ENCODE results near the gene MEP1A. TPM values are rescaled to one million over a fixed set of nuclear protein-coding genes. Genes with fewer than 3 reads are reported as not detected.
"Not testable (repeated sequence)": the region's sequence is repeated elsewhere in the genome, so short reads cannot be mapped to it uniquely, and the experiment has no call there.

The MEP1A gene
- 2.6 and 4.1 TPM in 2 replicates for total RNA-seq
- long read RNA-seq, transcript MEP1A-201 (14 exons, 2,892 nt), result major isoform, 5 of 7 reads
- long read RNA-seq, partial matches to known transcripts, result 1 of 7 reads
- long read RNA-seq, other reads (novel, unspliced or antisense), result 1 of 7 reads

GRCh38 chr6:46793138-46793537 lies at the start of gene MEP1A:
TSS of gene MEP1A (plus strand) at chr6:46793389. CDS start at chr6:46793399, 10 bp downstream.
- H3K4me1 Mint-ChIP-seq (ENCODE audit: low read depth), result peaks cover 25% of the 10 kb centered on the region
- no peak within 1 kb of the TSS for H3K27ac Mint-ChIP-seq
- no peak for TF ChIP-seq CTCF (IDR thresholded peaks at IDR 0.05; ENCODE audit: unreplicated experiment)
- H3K9me3 Mint-ChIP-seq (ENCODE audit: low read depth), result no peaks in the 10 kb centered on the region
- no peak for DNase-seq (ENCODE audit: low spot score, unreplicated experiment)
- no peaks in the 10 kb centered on the region for H3K36me3 Mint-ChIP-seq (ENCODE audit: insufficient read depth)
- H3K27me3 Mint-ChIP-seq, result peaks cover 27% of the 10 kb centered on the region
- H3K4me3 Mint-ChIP-seq (ENCODE audit: low read depth), result no peak within 1 kb of the TSS

GRCh38 chr6:46743425-46744158 lies 49.6 kb upstream of the MEP1A start:
- Mint-ChIP-seq H3K27me3 (peaks cover 25% of the 10 kb centered on the region), H3K36me3 (ENCODE audit: insufficient read depth) (no peaks in the 10 kb centered on the region), H3K9me3 (ENCODE audit: low read depth) (no peaks in the 10 kb centered on the region), H3K27ac (no peak overlapping the region), H3K4me1 (ENCODE audit: low read depth) (no peaks in the 10 kb centered on the region), H3K4me3 (ENCODE audit: low read depth) (no peak overlapping the region)
- TF ChIP-seq CTCF (IDR thresholded peaks at IDR 0.05; ENCODE audit: unreplicated experiment), result no peak
- DNase-seq (ENCODE audit: low spot score, unreplicated experiment), result no peak

- H3K36me3 Mint-ChIP-seq (ENCODE audit: insufficient read depth); H3K4me1 Mint-ChIP-seq (ENCODE audit: low read depth); H3K9me3 Mint-ChIP-seq (ENCODE audit: low read depth); H3K27ac Mint-ChIP-seq; DNase-seq (ENCODE audit: low spot score, unreplicated experiment); H3K4me3 Mint-ChIP-seq (ENCODE audit: low read depth): not testable (repeated sequence)
- peaks cover 25% of the 10 kb centered on the region for H3K27me3 Mint-ChIP-seq
Measured at GRCh38 chr6:46744159-46744725, 48.9 kb upstream of the MEP1A start.

GRCh38 chr6:46745973-46746372 lies 47.2 kb upstream of the MEP1A start:
- no peak for TF ChIP-seq CTCF (IDR thresholded peaks at IDR 0.05; ENCODE audit: unreplicated experiment)
- Mint-ChIP-seq H3K27me3 (peaks cover 21% of the 10 kb centered on the region), H3K4me3 (ENCODE audit: low read depth) (no peak overlapping the region), H3K27ac (no peak overlapping the region), H3K9me3 (ENCODE audit: low read depth) (no peaks in the 10 kb centered on the region), H3K36me3 (ENCODE audit: insufficient read depth) (no peaks in the 10 kb centered on the region), H3K4me1 (ENCODE audit: low read depth) (no peaks in the 10 kb centered on the region)
- DNase-seq (ENCODE audit: low spot score, unreplicated experiment), result no peak

- no peak within 1 kb of the TSS for H3K4me3 Mint-ChIP-seq (ENCODE audit: low read depth)
- H3K27ac Mint-ChIP-seq, result no peak within 1 kb of the TSS
- no peak for DNase-seq (ENCODE audit: low spot score, unreplicated experiment)
- H3K27me3 Mint-ChIP-seq, result peaks cover 21% of the 10 kb centered on the region
- H3K36me3 Mint-ChIP-seq (ENCODE audit: insufficient read depth), result no peaks in the 10 kb centered on the region
- H3K4me1 Mint-ChIP-seq (ENCODE audit: low read depth), result no peaks in the 10 kb centered on the region
- no peak for TF ChIP-seq CTCF (IDR thresholded peaks at IDR 0.05; ENCODE audit: unreplicated experiment)
- H3K9me3 Mint-ChIP-seq (ENCODE audit: low read depth), result no peaks in the 10 kb centered on the region
Measured at GRCh38 chr6:46746696-46747095, 46.5 kb upstream of the MEP1A start, which contains the start of gene ANKRD66. TSS of gene ANKRD66 (plus strand) at chr6:46746933. CDS start at chr6:46751949, 5,016 bp downstream.

Measured in progenitor cell of endocrine pancreas (in vitro differentiated cells).